Lower leg skin (tissue), 3 donors: ENCODE data around the gene ANO2.

Experiments
- POLR2A ChIP-seq, 2 donors: fragments of 450-650 bp; IDR thresholded peaks; one replicate each; pipeline ENCODE4 v1.6.1; 2016 to 2017; ENCODE audit warnings: antibody characterized with exemption in 2 of 2, mild to moderate bottlenecking in 1 of 2, moderate library complexity in 1 of 2
- TF ChIP-seq, protein P1 (sequence below), 3 donors: fragments of 450-650 bp; IDR thresholded peaks; one replicate each; pipeline ENCODE4 v1.5.1; 2016; ENCODE audit warnings: antibody characterized with exemption in 3 of 3, mild to moderate bottlenecking in 3 of 3, moderate library complexity in 2 of 3

- TF ChIP-seq, protein P1, sequence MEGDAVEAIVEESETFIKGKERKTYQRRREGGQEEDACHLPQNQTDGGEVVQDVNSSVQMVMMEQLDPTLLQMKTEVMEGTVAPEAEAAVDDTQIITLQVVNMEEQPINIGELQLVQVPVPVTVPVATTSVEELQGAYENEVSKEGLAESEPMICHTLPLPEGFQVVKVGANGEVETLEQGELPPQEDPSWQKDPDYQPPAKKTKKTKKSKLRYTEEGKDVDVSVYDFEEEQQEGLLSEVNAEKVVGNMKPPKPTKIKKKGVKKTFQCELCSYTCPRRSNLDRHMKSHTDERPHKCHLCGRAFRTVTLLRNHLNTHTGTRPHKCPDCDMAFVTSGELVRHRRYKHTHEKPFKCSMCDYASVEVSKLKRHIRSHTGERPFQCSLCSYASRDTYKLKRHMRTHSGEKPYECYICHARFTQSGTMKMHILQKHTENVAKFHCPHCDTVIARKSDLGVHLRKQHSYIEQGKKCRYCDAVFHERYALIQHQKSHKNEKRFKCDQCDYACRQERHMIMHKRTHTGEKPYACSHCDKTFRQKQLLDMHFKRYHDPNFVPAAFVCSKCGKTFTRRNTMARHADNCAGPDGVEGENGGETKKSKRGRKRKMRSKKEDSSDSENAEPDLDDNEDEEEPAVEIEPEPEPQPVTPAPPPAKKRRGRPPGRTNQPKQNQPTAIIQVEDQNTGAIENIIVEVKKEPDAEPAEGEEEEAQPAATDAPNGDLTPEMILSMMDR (IDR thresholded peaks at IDR 0.05): no peak
- no peak for TF ChIP-seq POLR2A (IDR thresholded peaks at IDR 0.05)
These were observed 3.6 kb upstream of the ANO2 start for GRCh38 chr12:5948696-5949095.
